Medulla oblongata (tissue), 1 donor: Measurements from ENCODE around the gene TRPV4.
"Not testable (repeated sequence)": the region's sequence is repeated elsewhere in the genome, so short reads cannot be mapped to it uniquely, and the experiment has no call there.

Source experiments
- DNase-seq: peaks from one replicate; pipeline ENCODE4 v3.0.0-alpha.2; 2015; ENCODE audit errors: extremely low spot score

Gene TRPV4

GRCh38 chr12:109860977-109861376, 27.8 kb upstream of the TRPV4 start:
- DNase-seq = no peak

GRCh38 chr12:109858764-109859163, 25.6 kb upstream of the TRPV4 start:
- DNase-seq = no peak

GRCh38 chr12:109857715-109858114, 24.5 kb upstream of the TRPV4 start:
- DNase-seq = no peak

GRCh38 chr12:109855377-109855776, 22.2 kb upstream of the TRPV4 start:
- DNase-seq = no peak

GRCh38 chr12:109850518-109850917, 17.3 kb upstream of the TRPV4 start:
- not testable (repeated sequence) for DNase-seq

- no peak for DNase-seq
These were observed 14.0 kb upstream of the TRPV4 start for GRCh38 chr12:109847142-109847735.

GRCh38 chr12:109845824-109846205, 12.6 kb upstream of the TRPV4 start:
- DNase-seq = no peak

- DNase-seq = peak; percentile 85
These were observed 12.0 kb upstream of the TRPV4 start for GRCh38 chr12:109844983-109845823.

GRCh38 chr12:109844091-109844490, 10.9 kb upstream of the TRPV4 start:
- DNase-seq = no peak

- no peak for DNase-seq
These were observed 8.8 kb upstream of the TRPV4 start for GRCh38 chr12:109842021-109842420.

- DNase-seq = no peak
These were observed 8.2 kb upstream of the TRPV4 start for GRCh38 chr12:109841356-109841755.

- DNase-seq = peak; percentile 58
These were observed 7.3 kb upstream of the TRPV4 start for GRCh38 chr12:109840305-109841074.

GRCh38 chr12:109839444-109839843, 6.2 kb upstream of the TRPV4 start:
- no peak for DNase-seq

- no peak for DNase-seq
These were observed 3.7 kb upstream of the TRPV4 start for GRCh38 chr12:109836916-109837315.

- DNase-seq = no peak
These were observed 2.6 kb upstream of the TRPV4 start for GRCh38 chr12:109835827-109836226.

GRCh38 chr12:109832541-109833306, 474 bp downstream of the TRPV4 start:
- DNase-seq = no peak

- DNase-seq = no peak
These were observed 1.3 kb downstream of the TRPV4 start for GRCh38 chr12:109831929-109832328.

- DNase-seq = no peak
These were observed 1.8 kb downstream of the TRPV4 start for GRCh38 chr12:109831365-109831764.

GRCh38 chr12:109830718-109831117, 2.5 kb downstream of the TRPV4 start:
- no peak for DNase-seq

- DNase-seq = no peak
These were observed 2.9 kb downstream of the TRPV4 start for GRCh38 chr12:109830267-109830666.

- no peak for DNase-seq
These were observed 3.5 kb downstream of the TRPV4 start for GRCh38 chr12:109829667-109830066.
